GM10847 (cell line): Measurements from ENCODE around the gene TMBIM1.

ENCODE experiments used
- POLR2A ChIP-seq: IDR thresholded peaks from 2 replicates; pipeline ENCODE4 v1.6.1; 2011; ENCODE audit not compliant: insufficient read length; ENCODE audit errors: extremely low read depth

TMBIM1 gene

GRCh38 chr2:218270721-218271486, 21.4 kb downstream of the TMBIM1 start:
- no peak for TF ChIP-seq POLR2A

- peak; percentile 58 for TF ChIP-seq POLR2A
These were observed 22.2 kb downstream of the TMBIM1 start, which contains the start of the genes AAMP and PNKD for GRCh38 chr2:218269900-218270720. Gene AAMP (minus strand): TSS chr2:218270137. CDS start chr2:218270086, 51 bp downstream. Gene PNKD (plus strand): TSS chr2:218270519. CDS start chr2:218270536, 17 bp downstream.

DNA sequence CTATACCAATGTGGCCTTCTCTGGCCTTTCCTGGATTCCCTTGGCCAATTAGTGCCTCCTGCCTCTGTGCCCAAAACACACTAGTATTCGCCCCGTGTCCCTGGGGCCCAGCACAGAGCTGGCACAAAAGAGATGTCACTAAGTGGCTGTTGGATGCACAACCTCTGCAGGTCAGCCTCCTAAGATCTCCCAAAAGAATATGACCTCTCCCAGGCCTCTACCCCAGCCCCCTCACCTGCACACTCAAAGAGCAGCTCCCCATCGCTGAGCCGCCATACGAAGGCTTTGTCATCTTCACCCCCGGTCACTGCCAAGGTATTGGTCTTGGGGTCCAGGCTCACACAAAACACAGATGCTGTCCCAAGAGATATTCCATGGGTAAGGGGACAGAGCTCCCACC, 25.0 kb downstream of the TMBIM1 start:
- TF ChIP-seq POLR2A, result no peak

DNA sequence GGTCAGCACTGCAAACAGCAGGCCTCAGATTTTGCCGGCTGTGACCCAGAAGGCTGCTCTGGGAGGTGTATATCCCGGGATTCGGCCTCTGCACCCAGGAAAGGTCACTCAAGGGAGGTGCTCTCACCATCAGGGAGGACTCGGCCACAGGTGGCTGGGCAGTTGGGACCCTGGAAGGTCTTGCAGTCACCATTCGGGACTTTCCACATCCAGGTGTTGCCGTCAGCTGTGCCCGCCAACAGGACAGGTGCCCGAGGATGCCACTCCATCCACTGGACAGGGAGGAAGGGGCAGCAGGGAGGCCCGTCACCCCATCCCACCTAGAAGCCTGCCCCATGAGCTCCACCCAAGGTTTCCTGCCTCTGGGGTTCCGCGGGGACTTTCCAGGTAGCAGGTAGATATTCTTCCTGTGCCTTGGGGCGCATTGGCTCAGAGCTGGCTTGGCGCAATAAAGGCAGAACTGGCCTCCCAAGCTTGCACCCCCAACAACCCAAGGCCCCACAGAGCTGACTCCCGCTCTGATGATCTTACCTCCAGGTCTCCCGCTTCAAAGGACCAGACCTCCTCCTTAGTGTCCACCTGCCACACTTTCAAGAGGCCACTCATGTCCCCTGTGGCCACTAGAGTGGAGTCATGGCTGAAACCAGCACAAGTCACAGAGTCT, 25.9 kb downstream of the TMBIM1 start:
- no peak for TF ChIP-seq POLR2A

DNA sequence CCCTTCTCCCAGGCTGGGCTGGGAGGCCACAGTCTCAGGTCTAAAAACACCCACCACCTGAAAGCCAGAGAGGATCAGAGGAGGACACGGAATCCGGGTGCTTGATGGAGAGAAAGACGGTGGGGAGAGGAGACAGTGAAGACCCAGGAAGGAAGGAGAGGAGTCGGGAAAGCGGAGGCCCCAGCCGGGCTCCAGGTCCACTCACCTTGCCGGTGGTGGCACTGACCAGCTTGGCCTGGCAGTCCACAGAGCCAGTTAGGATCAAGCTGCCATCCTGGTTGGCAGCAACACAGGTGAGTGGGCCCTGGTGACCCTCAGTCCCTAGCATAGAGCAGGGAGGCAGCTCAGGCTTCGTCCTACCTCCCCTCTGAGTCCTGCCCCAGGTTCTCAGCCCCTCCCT, 26.7 kb downstream of the TMBIM1 start:
- TF ChIP-seq POLR2A, result no peak

- no peak for TF ChIP-seq POLR2A
These were observed 27.3 kb downstream of the TMBIM1 start for GRCh38 chr2:218264773-218265561.

DNA sequence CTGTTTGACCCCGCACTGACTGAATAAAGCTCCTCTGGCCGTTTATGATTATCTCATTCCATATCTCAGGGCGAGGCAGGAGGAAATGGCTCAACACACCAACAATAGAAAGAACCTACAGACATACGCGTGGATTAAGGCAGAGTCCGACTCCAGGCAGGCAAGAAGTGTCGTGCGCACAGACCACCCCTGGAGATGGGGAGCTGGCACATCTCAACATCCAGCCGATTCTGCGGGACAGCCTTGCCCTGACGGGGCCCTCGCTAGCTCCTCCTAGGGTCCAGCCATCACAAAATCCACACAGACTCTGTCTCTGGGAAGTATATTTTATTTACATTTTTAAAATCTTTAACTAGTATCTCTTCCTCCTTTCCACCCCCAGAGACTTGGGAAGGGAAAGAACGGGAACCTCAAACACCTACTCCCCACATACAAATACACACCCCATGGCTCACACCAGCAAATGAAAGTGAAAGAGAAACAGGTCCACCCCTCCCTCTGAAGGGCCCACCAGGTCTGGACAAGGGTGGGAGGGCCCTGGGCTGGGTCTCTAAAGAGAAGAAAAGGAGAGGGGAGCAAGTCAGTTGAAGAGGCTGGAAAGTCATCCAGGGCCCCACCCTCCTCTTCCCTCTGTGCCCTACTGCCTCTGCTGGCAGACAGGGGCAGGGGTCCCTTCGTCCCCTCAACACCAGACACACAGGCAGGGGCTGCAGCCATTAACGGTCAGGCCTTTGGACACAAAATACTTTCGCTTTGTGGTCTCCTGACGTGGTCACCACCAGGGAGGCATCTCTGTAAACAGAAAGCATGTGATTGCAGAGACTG, 28.3 kb downstream of the TMBIM1 start:
- no peak for TF ChIP-seq POLR2A

DNA sequence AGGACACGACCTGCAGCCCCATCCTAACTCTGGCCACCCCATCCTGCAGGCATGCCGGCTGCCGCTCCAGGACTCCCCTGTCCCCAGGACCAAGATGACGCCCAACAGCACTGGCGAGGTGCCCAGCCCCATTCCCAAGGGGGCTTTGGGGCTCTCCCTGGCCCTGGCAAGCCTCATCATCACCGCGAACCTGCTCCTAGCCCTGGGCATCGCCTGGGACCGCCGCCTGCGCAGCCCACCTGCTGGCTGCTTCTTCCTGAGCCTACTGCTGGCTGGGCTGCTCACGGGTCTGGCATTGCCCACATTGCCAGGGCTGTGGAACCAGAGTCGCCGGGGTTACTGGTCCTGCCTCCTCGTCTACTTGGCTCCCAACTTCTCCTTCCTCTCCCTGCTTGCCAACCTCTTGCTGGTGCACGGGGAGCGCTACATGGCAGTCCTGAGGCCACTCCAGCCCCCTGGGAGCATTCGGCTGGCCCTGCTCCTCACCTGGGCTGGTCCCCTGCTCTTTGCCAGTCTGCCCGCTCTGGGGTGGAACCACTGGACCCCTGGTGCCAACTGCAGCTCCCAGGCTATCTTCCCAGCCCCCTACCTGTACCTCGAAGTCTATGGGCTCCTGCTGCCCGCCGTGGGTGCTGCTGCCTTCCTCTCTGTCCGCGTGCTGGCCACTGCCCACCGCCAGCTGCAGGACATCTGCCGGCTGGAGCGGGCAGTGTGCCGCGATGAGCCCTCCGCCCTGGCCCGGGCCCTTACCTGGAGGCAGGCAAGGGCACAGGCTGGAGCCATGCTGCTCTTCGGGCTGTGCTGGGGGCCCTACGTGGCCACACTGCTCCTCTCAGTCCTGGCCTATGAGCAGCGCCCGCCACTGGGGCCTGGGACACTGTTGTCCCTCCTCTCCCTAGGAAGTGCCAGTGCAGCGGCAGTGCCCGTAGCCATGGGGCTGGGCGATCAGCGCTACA, 29.4 kb downstream of the TMBIM1 start:
- TF ChIP-seq POLR2A, result no peak

DNA sequence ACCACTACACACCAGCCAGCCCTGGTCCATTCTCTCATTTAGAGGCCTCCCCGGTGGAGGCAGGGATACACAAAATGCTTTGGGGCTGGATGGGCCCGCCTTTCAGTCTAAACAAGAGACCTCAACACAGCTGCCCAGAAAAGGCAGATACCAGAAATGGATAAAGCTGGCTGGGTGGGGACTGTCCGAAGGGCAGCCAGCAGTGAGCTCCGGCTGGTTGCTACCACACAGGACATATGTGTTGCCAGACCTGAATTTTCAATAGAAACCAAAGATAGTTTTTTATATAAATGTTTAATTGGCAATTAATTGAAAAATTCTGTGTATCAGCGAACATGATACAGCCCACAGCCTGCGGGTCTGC, 30.1 kb downstream of the TMBIM1 start:
- TF ChIP-seq POLR2A, result no peak

- no peak for TF ChIP-seq POLR2A
These were observed 30.7 kb downstream of the TMBIM1 start for GRCh38 chr2:218261423-218262236.

DNA sequence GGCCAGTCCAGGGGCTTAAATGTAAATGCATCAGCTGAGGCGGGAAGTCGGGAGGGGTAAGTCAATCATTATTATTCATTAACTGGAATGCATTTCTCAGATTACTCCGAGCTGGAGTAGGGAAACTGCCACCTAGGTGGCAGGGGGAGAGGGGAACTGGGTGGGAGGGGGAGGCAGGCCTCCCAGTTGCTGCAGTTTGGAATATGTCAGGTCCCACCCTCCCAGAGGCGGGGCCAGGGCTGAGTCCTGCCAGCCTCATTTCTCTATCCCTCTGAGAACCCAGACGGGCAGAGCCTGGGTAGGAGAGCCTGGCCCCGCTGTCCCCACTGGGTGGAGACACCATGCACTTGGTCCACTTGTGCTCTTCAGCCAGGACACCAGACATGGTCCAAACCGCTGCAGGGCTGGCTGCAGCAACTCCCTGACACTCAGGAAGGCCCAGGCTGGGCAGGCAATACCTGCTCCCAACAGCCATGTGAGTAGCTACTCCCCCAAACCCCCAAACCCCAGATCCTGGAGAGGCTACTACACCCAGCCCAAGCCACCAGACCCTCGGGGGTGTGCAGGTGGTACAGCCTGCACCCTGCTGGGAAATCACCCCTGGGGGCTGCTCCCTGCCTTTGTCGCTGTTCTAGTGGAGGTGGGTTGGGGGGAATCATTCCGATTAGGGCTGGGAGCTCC, 31.4 kb downstream of the TMBIM1 start, which contains the start of gene GPBAR1:
Gene GPBAR1, plus strand, starts transcription at position 274 of the 681 bp plus-strand sequence. CDS start 1,710 bp downstream, outside the sequence.
- no peak for TF ChIP-seq POLR2A
